ENCODE data around the gene RASGRF2.

DNA sequence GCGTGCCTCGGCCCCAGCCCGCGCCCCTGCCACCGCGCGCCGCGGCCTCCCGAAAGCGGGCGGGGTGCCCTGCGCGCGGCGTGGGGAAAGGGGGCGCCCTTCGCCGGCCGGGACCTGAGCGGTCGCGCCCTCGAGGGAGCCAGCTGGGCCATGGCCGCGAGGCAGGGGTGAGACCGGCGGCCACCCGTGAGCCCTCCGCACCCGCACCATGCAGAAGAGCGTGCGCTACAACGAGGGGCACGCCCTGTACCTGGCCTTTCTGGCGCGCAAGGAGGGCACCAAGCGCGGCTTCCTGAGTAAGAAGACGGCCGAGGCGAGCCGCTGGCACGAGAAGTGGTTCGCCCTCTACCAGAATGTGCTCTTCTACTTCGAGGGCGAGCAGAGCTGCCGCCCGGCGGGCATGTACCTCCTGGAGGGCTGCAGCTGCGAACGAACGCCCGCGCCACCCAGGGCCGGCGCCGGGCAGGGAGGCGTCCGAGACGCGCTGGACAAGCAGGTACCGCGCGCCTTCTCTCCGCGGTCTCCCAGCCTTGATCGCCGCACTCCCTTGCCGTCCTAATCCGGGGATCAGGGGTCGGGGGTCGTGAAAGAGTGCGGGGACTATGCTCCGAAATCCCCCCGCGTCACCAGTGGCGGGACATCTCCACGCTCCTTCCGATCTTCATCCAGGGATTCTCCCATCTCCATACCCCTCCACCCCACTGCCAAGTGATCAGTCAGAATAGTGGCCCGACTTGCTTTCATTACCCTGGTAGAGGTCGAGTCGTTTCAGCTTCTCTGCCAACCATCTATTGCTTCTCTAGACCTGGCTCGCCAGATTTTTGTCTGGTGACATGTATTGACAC, 590 bp downstream of the RASGRF2 start:
- TF ChIP-seq, protein P1, sequence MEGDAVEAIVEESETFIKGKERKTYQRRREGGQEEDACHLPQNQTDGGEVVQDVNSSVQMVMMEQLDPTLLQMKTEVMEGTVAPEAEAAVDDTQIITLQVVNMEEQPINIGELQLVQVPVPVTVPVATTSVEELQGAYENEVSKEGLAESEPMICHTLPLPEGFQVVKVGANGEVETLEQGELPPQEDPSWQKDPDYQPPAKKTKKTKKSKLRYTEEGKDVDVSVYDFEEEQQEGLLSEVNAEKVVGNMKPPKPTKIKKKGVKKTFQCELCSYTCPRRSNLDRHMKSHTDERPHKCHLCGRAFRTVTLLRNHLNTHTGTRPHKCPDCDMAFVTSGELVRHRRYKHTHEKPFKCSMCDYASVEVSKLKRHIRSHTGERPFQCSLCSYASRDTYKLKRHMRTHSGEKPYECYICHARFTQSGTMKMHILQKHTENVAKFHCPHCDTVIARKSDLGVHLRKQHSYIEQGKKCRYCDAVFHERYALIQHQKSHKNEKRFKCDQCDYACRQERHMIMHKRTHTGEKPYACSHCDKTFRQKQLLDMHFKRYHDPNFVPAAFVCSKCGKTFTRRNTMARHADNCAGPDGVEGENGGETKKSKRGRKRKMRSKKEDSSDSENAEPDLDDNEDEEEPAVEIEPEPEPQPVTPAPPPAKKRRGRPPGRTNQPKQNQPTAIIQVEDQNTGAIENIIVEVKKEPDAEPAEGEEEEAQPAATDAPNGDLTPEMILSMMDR (conservative IDR thresholded peaks at IDR 0.05; ENCODE audit: low read length), result no peak
- TF ChIP-seq EZH2phosphoT487 (IDR thresholded peaks at IDR 0.05; ENCODE audit: borderline replicate concordance, low read depth, low read length), result no peak
